ENCODE results near the gene SLC36A2.
"Not testable (repeated sequence)": the region's sequence is repeated elsewhere in the genome, so short reads cannot be mapped to it uniquely, and the experiment has no call there.

The SLC36A2 gene

GRCh38 chr5:151347369-151347768, at the start of gene SLC36A2:
SLC36A2 (minus strand) TSS chr5:151347559; CDS start chr5:151347460, 99 bp downstream.
- DNase-seq, result no peak

GRCh38 chr5:151388960-151389359, 41.6 kb upstream of the SLC36A2 start:
- DNase-seq, result no peak

GRCh38 chr5:151384106-151384505, 36.7 kb upstream of the SLC36A2 start:
- no peak for DNase-seq

- DNase-seq, result no peak
Observed at GRCh38 chr5:151383011-151383410, 35.7 kb upstream of the SLC36A2 start.

GRCh38 chr5:151382576-151382975, 35.2 kb upstream of the SLC36A2 start:
- no peak for DNase-seq

DNA sequence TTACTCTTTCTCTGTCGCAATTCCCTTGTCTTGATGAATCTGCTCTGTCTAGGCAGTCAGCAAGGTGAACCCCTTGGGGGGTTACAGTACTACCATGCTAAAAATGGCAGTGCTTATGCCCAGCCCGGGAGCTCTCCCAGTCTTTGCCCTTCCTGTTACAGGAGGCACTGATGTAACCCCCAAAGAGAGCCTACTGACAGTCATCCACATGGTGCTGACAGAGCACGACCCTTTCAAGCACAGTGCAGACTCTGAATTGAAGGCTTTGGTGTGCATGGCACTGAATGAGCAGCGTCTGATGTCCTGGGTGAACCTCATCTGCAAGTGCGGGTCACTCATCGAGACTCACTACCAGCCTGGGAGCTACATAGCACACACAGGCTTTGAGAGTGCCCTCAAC, 34.5 kb upstream of the SLC36A2 start:
- no peak for DNase-seq

GRCh38 chr5:151378616-151379015, 31.3 kb upstream of the SLC36A2 start:
- DNase-seq, result no peak

DNA sequence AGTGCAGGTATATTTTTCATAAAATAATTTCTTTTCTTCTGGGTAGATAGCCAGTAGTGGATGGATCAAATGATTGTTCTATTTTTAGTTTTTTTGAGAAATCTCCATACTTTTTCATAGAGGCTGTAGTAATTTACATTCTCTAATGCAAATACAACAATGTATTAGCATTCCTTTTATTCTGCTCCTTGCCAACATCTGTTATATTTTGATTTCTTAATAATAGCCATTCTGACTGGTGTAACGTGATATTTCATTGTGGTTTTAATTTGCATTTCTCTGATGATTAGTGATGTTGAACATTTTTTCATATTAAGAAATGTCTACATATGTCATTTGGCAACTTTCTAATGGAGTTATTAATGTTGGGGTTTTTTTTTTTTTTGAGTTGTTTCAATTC, 27.2 kb upstream of the SLC36A2 start:
- DNase-seq, result no peak

- not testable (repeated sequence) for DNase-seq
Observed at GRCh38 chr5:151367038-151367437, 19.7 kb upstream of the SLC36A2 start.

DNA sequence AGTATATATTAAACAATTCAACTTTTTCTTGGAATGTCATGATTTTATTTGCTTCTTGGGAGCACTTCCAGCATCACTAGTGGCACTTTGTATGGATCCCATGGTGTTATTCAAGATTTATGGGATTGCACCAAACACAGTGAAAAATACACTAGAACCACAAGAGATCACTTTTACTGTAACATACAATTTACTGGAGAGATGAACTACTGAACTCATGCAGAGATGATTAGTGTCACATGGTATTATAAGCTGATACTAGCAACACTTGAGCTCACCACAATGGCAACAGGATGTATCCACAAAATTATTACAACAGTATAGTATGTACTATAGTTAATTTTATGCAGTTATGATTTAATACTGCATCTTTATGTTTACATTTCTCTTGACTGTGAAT, 16.3 kb upstream of the SLC36A2 start:
- DNase-seq, result no peak

DNA sequence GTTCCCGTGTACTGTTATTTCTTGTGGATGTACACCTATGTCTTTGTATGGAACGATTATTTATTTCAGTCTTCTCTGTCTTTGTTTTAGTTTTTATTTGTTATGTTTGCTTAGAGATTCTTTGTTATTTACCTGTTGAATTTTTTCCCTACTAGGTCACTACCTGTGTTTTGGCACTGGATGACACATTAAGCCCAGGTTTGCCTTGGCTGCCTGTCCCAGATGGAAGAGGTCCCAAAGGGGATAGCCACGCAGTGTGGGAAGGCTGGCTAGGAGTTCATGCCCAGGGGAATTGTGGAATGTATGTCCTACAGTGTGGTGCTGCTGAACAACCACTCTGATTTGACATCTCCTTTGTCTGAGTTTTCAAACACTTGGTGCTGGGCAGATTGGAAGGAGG, 15.6 kb upstream of the SLC36A2 start:
- no peak for DNase-seq

GRCh38 chr5:151359391-151359790, 12.0 kb upstream of the SLC36A2 start:
- DNase-seq, result no peak

DNA sequence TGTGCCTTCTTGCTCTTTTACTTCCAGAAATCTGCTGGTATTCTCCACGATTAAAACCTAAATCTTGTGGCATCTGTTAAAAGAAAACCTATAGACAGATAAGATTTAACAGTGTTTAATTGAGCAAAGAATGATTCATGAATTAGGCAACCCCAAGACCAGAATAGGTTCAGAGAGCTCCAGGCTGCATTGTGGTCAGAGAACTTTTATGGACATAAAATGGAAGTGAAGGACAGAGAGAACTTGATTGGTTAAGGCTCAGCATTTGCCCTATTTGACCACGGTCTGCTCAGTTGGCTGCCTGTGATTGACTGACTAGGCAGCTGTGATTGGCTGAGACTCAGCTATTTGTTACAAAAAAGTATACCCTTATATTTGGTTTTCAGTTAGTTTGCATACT, 10.4 kb upstream of the SLC36A2 start:
- DNase-seq, result no peak

DNA sequence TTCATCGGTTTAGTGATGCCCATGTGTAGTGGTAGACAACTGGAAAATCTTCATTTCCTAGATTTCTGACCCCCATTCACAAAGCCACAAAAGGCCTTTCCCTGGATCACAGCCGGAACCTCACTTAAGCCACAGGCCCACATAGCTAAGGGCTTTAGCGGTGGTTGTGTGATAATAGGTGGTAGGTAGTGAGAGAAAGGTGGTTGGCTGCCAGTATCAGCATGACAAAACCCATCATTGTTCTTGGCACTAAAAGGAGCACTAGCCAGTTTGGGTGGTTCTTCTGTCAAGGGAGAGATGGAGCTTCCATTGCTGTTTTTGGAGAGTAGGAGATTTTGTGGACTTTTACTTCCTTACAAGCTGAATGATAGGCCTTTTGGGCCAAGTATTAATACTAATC, 9.7 kb upstream of the SLC36A2 start:
- no peak for DNase-seq

- no peak for DNase-seq
Observed at GRCh38 chr5:151351671-151352070, 4.3 kb upstream of the SLC36A2 start.

- DNase-seq, result no peak
Observed at GRCh38 chr5:151348789-151349188, 1.4 kb upstream of the SLC36A2 start.

- no peak for DNase-seq
Observed at GRCh38 chr5:151345808-151346478, 1.4 kb downstream of the SLC36A2 start.

GRCh38 chr5:151345187-151345807, 2.1 kb downstream of the SLC36A2 start:
- no peak for DNase-seq

DNA sequence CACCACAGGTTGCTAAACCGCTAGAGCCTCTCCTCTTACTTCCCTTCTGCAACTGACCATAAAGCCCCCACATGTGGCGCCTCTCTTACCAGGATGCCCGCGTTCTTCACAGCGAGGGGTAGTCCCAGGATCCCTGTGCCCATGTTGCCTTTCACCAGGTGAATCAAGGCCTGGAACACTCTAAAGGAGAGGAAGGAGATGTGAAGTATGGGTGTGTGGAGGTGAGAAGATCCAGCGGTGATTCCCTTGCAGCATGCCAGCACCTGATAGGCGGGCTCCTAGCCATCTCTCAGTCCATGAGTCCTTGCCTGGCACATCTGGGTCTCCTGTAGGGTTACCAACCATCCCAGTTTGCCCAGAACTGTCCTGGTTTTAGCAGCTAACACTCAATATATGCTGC, 3.3 kb downstream of the SLC36A2 start:
- DNase-seq, result no peak

GRCh38 chr5:151340004-151340403, 7.4 kb downstream of the SLC36A2 start:
- DNase-seq, result no peak

- peak; percentile 25 for DNase-seq
Observed at GRCh38 chr5:151338734-151339133, 8.6 kb downstream of the SLC36A2 start.

DNA sequence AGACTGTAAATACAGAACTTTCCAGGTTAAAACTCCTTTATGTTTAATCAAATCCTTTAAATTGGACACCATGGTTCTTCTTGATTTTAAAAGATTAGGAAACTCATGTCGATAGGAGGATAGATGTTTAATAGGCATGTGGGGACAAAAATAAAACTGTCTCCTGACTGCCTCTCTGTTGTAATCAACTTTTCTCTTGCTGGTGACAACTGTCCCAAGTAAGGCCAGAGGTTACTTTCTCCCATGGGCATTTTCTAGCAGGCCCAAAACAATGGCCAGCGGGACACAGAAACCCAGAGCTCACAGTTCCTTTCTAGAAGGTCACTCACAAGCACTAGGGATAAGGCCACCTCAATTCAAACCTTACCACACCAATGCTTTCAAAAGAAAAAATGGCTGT, 14.5 kb downstream of the SLC36A2 start:
- no peak for DNase-seq

DNA sequence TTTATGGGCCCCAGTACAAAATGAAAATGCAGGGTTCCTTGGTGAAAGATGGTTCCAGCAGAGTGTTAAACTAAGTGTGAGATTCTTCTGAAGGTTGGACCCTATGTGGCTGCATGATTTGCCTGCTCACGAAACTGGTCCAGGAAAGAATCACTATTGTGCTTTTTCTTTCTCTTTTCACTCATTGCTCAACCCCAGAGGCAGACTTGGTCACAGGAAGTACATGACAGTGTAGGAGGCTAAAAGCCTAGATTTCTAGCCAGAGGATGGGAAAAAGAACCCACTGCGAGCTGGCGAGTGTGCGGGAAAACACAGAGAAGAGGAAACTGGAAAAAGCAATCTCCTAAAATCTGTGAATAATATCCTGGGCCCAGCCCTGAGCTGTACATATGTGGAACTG, 18.6 kb downstream of the SLC36A2 start:
- DNase-seq, result no peak

DNA sequence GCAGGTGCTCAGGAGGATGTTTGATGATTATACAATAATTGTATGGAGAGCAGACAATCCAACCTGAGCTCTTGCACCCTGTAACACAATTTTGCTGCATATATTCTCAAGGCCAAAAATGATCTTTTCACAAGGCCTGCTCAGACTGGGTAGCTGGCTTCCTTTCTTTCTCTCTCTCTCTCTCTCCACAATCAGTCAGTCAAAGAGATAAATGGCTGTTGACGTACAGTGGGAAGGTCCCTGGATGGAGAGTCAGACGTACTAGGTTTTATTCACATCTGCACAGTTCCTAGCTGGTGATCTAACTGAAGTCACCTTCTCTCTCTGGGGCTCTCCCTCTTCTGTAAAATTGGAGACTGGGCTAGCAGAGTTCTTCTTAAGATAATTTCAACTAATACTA, 19.8 kb downstream of the SLC36A2 start:
- DNase-seq, result no peak

DNA sequence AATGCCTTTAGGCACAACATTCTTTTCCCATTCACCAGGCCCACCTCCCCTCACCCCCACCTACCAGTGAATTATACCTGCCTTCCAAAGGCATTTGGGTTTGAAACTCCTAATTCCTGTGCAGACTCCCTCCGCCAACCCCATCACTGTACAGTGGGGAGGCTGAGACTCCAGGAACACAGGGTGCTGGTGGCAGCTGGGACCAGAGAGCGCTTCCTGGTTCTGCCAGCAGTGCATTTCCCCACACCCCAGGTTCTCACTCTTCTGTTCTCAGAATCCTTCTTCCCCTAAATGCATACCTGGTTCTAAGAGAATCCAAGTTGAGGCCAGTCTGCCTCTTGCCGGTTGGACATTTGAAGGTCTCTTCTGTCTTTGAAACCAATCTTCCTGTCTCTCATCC, 21.1 kb downstream of the SLC36A2 start:
- DNase-seq, result no peak

Data from hematopoietic multipotent progenitor cell treated with erythropoietin and hydrocortisone succinate and interleukin-3 and kit ligand, for 6 days (in vitro differentiated cells).